ENCODE measurements around the gene SLC6A15.
A peak's percentile ranks its signal among the peaks of the same experiment; 100 is the strongest.

Gene SLC6A15

DNA sequence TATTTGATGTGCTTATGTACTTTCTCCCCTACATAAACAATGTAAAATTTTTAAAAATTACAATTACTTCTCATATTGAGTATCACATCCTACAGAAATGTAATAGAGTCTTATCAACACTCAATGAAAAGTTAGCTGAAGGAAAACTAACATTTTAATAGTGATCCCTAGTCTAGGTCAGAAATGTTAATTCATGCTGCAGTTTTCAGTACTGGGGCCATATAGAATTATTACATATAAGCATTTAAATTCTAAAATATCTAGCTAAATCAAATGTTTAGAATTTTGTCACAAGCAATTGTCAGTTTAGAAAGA, 37.8 kb downstream of the SLC6A15 start:
- Histone ChIP-seq H3K4me3 (ENCODE audit: control insufficient read depth in 1 of 7, extremely low read depth in 1 of 7, insufficient read depth in 4 of 7, low read depth in 2 of 7, low read length in 6 of 7) (no peak overlapping the region), H3K4me1 (ENCODE audit: control extremely low read depth in 1 of 4, control insufficient read depth in 4 of 4, insufficient read depth in 4 of 4, low read length in 3 of 4) (no peaks in the 10 kb centered on the region), H3K9me3 (ENCODE audit: control extremely low read depth in 1 of 5, control insufficient read depth in 4 of 5, insufficient read depth in 2 of 5, low read depth in 1 of 5, low read length in 4 of 5) (no peaks in the 10 kb centered on the region), H3K27me3 (replicated peaks in 2 of 5; ENCODE audit: control insufficient read depth in 4 of 5, insufficient read depth in 5 of 5, low read length in 4 of 5) (peaks cover 0 to 10% (median 5%) of the 10 kb centered on the region in 5 experiments), H3K36me3 (ENCODE audit: control insufficient read depth in 4 of 4, insufficient read depth in 4 of 4, low read length in 3 of 4) (no peaks in the 10 kb centered on the region), H3K27ac (ENCODE audit: insufficient read depth in 1 of 2, low read depth in 1 of 2, low read length in 2 of 2, poor library complexity in 1 of 2, severe bottlenecking in 2 of 2) (no peak overlapping the region)
- no peak for DNase-seq
- ChIA-PET CTCF (interaction anchor here (0.5 to 9.3 kb wide), 10 partner anchors 24 to 1980 kb away, joined by 3 to 135 read pairs (median 3); partner anchors contain the start of genes LRRIQ1 and TSPAN19), POLR2A (no interaction called here)

DNA sequence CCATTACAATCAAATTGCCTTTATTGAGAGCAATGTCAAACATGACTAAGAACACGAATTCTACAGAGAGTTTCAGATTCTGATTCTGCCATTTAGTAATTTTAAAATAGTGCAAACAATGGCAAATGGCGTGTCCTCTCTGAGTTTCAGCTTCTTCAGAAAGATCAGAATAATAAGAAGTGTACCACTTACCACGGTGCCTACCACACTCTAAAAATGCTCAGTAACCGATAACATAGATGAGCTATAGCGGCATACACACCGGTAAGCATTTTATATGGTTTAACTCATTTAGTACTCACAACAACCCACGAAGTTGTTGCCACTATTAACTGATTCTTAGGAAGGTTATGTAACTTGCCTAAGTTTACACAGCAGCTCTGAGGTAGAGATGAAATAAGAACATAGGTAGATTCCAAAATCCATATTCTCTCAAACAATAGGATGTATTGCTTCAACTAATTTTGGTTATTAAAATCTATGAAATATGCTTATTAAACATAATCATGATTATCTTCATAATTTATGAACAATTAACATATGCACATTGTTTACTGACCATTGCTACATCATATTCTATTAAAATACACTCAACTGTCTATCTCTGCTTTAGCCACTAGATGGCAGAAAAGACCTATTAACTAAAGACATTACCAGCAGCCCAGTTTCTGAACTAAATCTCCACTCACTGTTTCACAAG, 38.3 kb downstream of the SLC6A15 start:
- no peaks in the 10 kb centered on the region for H3K36me3 ChIP-seq (ENCODE audit: control insufficient read depth in 4 of 4, insufficient read depth in 4 of 4, low read length in 3 of 4)
- peaks cover 0 to 10% (median 5%) of the 10 kb centered on the region in 5 experiments for H3K27me3 ChIP-seq (replicated peaks in 2 of 5; ENCODE audit: control insufficient read depth in 4 of 5, insufficient read depth in 5 of 5, low read length in 4 of 5)
- peak; percentile 36 to 69 (median 56) for DNase-seq
- 31% methylated on average over 2 of the region's 7 CpGs for WGBS (ENCODE audit: insufficient coverage)
- H3K4me3 ChIP-seq (ENCODE audit: control insufficient read depth in 1 of 7, extremely low read depth in 1 of 7, insufficient read depth in 4 of 7, low read depth in 2 of 7, low read length in 6 of 7), result no peak overlapping the region
- H3K4me1 ChIP-seq (ENCODE audit: control extremely low read depth in 1 of 4, control insufficient read depth in 4 of 4, insufficient read depth in 4 of 4, low read length in 3 of 4), result no peaks in the 10 kb centered on the region
- ChIA-PET CTCF (interaction anchor here (0.5 to 9.3 kb wide), 10 partner anchors 25 to 1980 kb away, joined by 3 to 135 read pairs (median 3); partner anchors contain the start of genes LRRIQ1 and TSPAN19), POLR2A (no interaction called here)
- H3K27ac ChIP-seq (ENCODE audit: insufficient read depth in 1 of 2, low read depth in 1 of 2, low read length in 2 of 2, poor library complexity in 1 of 2, severe bottlenecking in 2 of 2), result no peak overlapping the region
- H3K9me3 ChIP-seq (ENCODE audit: control extremely low read depth in 1 of 5, control insufficient read depth in 4 of 5, insufficient read depth in 2 of 5, low read depth in 1 of 5, low read length in 4 of 5), result no peaks in the 10 kb centered on the region

DNA sequence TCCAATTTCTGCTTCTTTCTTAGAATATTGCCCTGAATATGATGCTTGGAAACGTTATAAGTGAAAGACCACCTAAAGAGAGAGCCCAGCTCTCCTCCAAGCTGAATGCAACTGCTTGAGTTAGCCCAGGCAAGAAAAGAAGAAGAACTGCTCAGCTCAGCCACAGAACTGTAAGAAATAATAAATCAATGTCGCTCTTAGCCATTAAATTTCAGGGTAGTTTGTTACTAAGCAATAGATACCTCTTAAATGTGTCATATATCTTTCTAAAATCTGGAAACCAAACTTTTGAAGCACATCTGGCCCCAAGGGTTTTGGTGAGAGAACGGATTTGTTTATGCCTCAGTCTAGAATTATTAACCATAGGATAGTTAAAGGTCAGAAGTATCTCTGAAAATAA, 50.4 kb downstream of the SLC6A15 start:
- Histone ChIP-seq H3K27me3 (replicated peaks in 2 of 5; ENCODE audit: control insufficient read depth in 4 of 5, insufficient read depth in 5 of 5, low read length in 4 of 5) (no peaks in the 10 kb centered on the region), H3K4me1 (ENCODE audit: control extremely low read depth in 1 of 4, control insufficient read depth in 4 of 4, insufficient read depth in 4 of 4, low read length in 3 of 4) (no peaks in the 10 kb centered on the region), H3K4me3 (ENCODE audit: control insufficient read depth in 1 of 7, extremely low read depth in 1 of 7, insufficient read depth in 4 of 7, low read depth in 2 of 7, low read length in 6 of 7) (no peak overlapping the region), H3K36me3 (ENCODE audit: control insufficient read depth in 4 of 4, insufficient read depth in 4 of 4, low read length in 3 of 4) (no peaks in the 10 kb centered on the region), H3K27ac (ENCODE audit: insufficient read depth in 1 of 2, low read depth in 1 of 2, low read length in 2 of 2, poor library complexity in 1 of 2, severe bottlenecking in 2 of 2) (no peak overlapping the region), H3K9me3 (ENCODE audit: control extremely low read depth in 1 of 5, control insufficient read depth in 4 of 5, insufficient read depth in 2 of 5, low read depth in 1 of 5, low read length in 4 of 5) (no peaks in the 10 kb centered on the region)
- ChIA-PET CTCF (interaction anchor here (1.5 kb wide), 1 partner anchor 19 kb away, joined by 4 read pairs; no protein-coding TSS in a partner anchor), POLR2A (no interaction called here)
- WGBS (ENCODE audit: insufficient coverage), result no CpG with 5 or more reads among the region's 3 CpGs
- DNase-seq, result no peak

DNA sequence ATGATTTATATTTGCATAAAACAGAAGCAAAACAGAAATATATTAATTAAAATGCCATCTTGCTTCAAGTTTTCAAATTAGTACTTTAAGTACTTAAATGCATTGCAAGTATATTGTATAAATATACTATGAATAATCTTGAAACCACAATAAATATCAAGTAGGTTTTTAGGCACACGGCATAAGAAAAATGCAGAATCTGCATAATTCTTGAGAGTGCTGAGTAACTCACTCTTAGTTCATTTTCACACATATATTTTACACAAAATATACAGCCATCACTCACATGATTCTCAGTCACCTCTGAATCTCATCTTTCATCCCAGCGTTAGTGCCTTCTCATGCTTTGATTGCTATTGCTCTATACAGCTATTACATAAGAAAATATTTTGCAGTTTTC, 51.9 kb downstream of the SLC6A15 start:
- H3K27me3 ChIP-seq (replicated peaks in 2 of 5; ENCODE audit: control insufficient read depth in 4 of 5, insufficient read depth in 5 of 5, low read length in 4 of 5), result peaks cover 0 to 6% (median 0%) of the 10 kb centered on the region in 5 experiments
- DNase-seq, result no peak
- CTCF ChIA-PET, result no interaction called here
- no peak overlapping the region for H3K4me3 ChIP-seq (ENCODE audit: control insufficient read depth in 1 of 7, extremely low read depth in 1 of 7, insufficient read depth in 4 of 7, low read depth in 2 of 7, low read length in 6 of 7)
- H3K4me1 ChIP-seq (ENCODE audit: control extremely low read depth in 1 of 4, control insufficient read depth in 4 of 4, insufficient read depth in 4 of 4, low read length in 3 of 4), result no peaks in the 10 kb centered on the region
- no peaks in the 10 kb centered on the region for H3K9me3 ChIP-seq (ENCODE audit: control extremely low read depth in 1 of 5, control insufficient read depth in 4 of 5, insufficient read depth in 2 of 5, low read depth in 1 of 5, low read length in 4 of 5)
- no peak overlapping the region for H3K27ac ChIP-seq (ENCODE audit: insufficient read depth in 1 of 2, low read depth in 1 of 2, low read length in 2 of 2, poor library complexity in 1 of 2, severe bottlenecking in 2 of 2)
- no peaks in the 10 kb centered on the region for H3K36me3 ChIP-seq (ENCODE audit: control insufficient read depth in 4 of 4, insufficient read depth in 4 of 4, low read length in 3 of 4)
- POLR2A ChIA-PET, result no interaction called here
- WGBS (ENCODE audit: insufficient coverage), result 67% methylated on average over 1 of the region's 2 CpGs

DNA sequence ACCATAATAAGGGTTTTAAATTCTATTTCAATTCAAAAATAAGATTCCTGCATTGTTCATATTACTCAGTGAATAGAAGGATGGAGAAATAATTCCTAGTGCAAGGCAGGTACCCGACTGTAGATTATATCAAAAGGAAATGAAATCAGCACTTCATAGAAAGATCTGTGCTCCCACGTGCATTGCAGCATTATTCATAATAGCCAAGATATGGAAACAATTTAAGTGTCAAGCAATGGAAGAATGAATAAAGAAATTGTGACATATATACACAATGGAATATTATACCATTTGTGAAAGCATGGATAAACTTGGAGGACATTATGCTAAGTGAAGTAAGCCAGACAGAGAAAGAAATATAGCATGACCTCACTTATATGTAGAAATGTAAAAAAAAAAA, 53.8 kb downstream of the SLC6A15 start:
- WGBS (ENCODE audit: insufficient coverage), result no CpG with 5 or more reads among the region's 2 CpGs
- CTCF ChIA-PET, result interaction anchor here (1.7 kb wide), 1 partner anchor 14 kb away, joined by 5 read pairs; no protein-coding TSS in a partner anchor
- Histone ChIP-seq H3K4me3 (ENCODE audit: control insufficient read depth in 1 of 7, extremely low read depth in 1 of 7, insufficient read depth in 4 of 7, low read depth in 2 of 7, low read length in 6 of 7) (no peak overlapping the region), H3K9me3 (ENCODE audit: control extremely low read depth in 1 of 5, control insufficient read depth in 4 of 5, insufficient read depth in 2 of 5, low read depth in 1 of 5, low read length in 4 of 5) (no peaks in the 10 kb centered on the region), H3K36me3 (ENCODE audit: control insufficient read depth in 4 of 4, insufficient read depth in 4 of 4, low read length in 3 of 4) (no peaks in the 10 kb centered on the region), H3K27ac (ENCODE audit: insufficient read depth in 1 of 2, low read depth in 1 of 2, low read length in 2 of 2, poor library complexity in 1 of 2, severe bottlenecking in 2 of 2) (no peak overlapping the region), H3K27me3 (replicated peaks in 2 of 5; ENCODE audit: control insufficient read depth in 4 of 5, insufficient read depth in 5 of 5, low read length in 4 of 5) (peaks cover 0 to 6% (median 0%) of the 10 kb centered on the region in 5 experiments), H3K4me1 (ENCODE audit: control extremely low read depth in 1 of 4, control insufficient read depth in 4 of 4, insufficient read depth in 4 of 4, low read length in 3 of 4) (no peaks in the 10 kb centered on the region)
- DNase-seq, result no peak
- POLR2A ChIA-PET, result no interaction called here

DNA sequence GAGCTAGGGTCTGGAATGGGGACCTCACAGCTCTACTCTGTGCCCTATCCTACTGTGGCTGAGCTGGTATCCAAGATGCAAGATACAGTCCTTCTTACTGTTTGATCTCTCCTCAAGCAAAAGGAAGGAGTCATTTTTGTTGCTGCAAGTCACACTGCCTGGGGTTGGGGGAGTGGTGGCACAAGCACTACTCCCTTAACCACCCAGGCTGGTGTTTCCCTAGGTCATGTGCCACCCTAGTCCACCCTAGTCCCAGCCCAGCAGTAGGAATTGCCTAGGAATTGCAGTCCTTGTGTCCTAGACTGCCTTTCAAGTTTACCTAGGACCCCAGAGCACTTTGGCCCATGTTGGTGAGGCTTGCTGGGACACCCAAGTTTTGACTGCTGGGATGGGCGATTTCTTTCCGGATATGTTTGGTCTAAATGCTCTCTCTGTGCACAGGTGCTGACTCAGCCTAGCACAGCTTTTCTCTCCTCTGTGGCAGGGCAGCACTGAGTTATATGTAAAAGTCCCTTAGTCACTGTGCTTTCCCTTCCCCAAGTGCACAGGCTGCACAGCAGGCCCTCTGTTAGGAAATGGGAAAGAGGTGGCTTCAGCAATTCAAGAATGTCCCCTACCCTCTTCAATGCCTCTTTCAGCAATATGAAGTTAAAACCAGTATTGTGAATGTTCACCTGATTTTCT, 54.9 kb downstream of the SLC6A15 start:
- no peak overlapping the region for H3K4me3 ChIP-seq (ENCODE audit: control insufficient read depth in 1 of 7, extremely low read depth in 1 of 7, insufficient read depth in 4 of 7, low read depth in 2 of 7, low read length in 6 of 7)
- POLR2A ChIA-PET, result no interaction called here

DNA sequence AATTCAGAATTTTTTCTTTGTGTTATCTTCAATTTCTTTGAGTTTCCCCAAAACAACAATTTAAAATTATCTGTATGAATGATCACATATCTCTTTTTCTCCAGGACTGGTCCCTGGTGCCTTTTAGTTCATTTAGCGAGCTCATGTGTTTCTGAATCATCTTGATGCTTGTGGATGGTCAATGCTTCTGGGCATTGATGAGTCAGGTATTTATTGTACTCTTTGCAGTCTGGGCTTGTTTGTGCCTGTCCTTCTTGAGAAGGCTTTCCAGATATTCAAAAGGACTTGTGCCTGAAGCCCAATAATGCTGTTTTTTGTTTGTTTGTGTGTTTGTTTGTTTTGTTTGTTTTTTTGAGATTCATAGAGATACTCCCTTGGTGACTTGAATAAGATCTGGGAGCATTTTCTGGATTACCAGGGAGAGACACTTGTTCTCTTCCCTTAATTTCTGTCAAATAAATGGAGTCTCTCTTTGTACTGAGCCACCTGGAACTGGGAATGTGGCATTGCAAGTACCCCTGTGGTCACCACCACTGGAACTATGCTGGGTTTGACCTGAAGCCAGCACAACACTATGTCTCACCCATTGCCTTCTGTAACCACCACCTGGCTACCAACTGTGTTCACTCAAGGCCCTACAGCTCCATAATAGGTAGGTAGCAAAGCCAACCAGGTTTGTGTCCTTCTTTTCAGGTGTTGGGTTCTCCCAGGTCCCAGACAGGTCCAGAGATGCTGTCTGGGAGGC, 56.3 kb downstream of the SLC6A15 start:
- POLR2A ChIA-PET, result no interaction called here
- Histone ChIP-seq H3K36me3 (ENCODE audit: control insufficient read depth in 4 of 4, insufficient read depth in 4 of 4, low read length in 3 of 4) (no peaks in the 10 kb centered on the region), H3K9me3 (ENCODE audit: control extremely low read depth in 1 of 5, control insufficient read depth in 4 of 5, insufficient read depth in 2 of 5, low read depth in 1 of 5, low read length in 4 of 5) (no peaks in the 10 kb centered on the region), H3K4me3 (ENCODE audit: control insufficient read depth in 1 of 7, extremely low read depth in 1 of 7, insufficient read depth in 4 of 7, low read depth in 2 of 7, low read length in 6 of 7) (no peak overlapping the region), H3K4me1 (ENCODE audit: control extremely low read depth in 1 of 4, control insufficient read depth in 4 of 4, insufficient read depth in 4 of 4, low read length in 3 of 4) (no peaks in the 10 kb centered on the region), H3K27ac (ENCODE audit: insufficient read depth in 1 of 2, low read depth in 1 of 2, low read length in 2 of 2, poor library complexity in 1 of 2, severe bottlenecking in 2 of 2) (no peak overlapping the region), H3K27me3 (replicated peaks in 2 of 5; ENCODE audit: control insufficient read depth in 4 of 5, insufficient read depth in 5 of 5, low read length in 4 of 5) (peaks cover 0 to 6% (median 0%) of the 10 kb centered on the region in 5 experiments)
- CTCF ChIA-PET, result no interaction called here
- 100% methylated on average over 1 of the region's 1 CpG for WGBS (ENCODE audit: insufficient coverage)
- DNase-seq, result no peak

More for the DNA sequence above, 54.9 kb downstream of the SLC6A15 start:
- no peak for DNase-seq
- H3K4me1 ChIP-seq (ENCODE audit: control extremely low read depth in 1 of 4, control insufficient read depth in 4 of 4, insufficient read depth in 4 of 4, low read length in 3 of 4), result no peaks in the 10 kb centered on the region
- no peak overlapping the region for H3K27ac ChIP-seq (ENCODE audit: insufficient read depth in 1 of 2, low read depth in 1 of 2, low read length in 2 of 2, poor library complexity in 1 of 2, severe bottlenecking in 2 of 2)
- WGBS (ENCODE audit: insufficient coverage), result 100% methylated on average over 2 of the region's 2 CpGs
- no peaks in the 10 kb centered on the region for H3K9me3 ChIP-seq (ENCODE audit: control extremely low read depth in 1 of 5, control insufficient read depth in 4 of 5, insufficient read depth in 2 of 5, low read depth in 1 of 5, low read length in 4 of 5)
- H3K36me3 ChIP-seq (ENCODE audit: control insufficient read depth in 4 of 4, insufficient read depth in 4 of 4, low read length in 3 of 4), result no peaks in the 10 kb centered on the region
- H3K27me3 ChIP-seq (replicated peaks in 2 of 5; ENCODE audit: control insufficient read depth in 4 of 5, insufficient read depth in 5 of 5, low read length in 4 of 5), result peaks cover 0 to 6% (median 0%) of the 10 kb centered on the region in 5 experiments
- CTCF ChIA-PET, result interaction anchor here (1.7 kb wide), 1 partner anchor 15 kb away, joined by 5 read pairs; no protein-coding TSS in a partner anchor
